GM19238 (cell line): ENCODE measurements around the gene FRMD7.
"Not testable (repeated sequence)": the region's sequence is repeated elsewhere in the genome, so short reads cannot be mapped to it uniquely, and the experiment has no call there.

Experiments used
- DNase-seq: peaks from one replicate; pipeline ENCODE4 v3.0.0; 2011; ENCODE audit warnings: low spot score; ENCODE audit not compliant: insufficient read length

Gene FRMD7

GRCh38 chrX:132127743-132128142 is at the start of gene FRMD7:
FRMD7 (minus strand) TSS chrX:132128020; CDS start chrX:132127844, 176 bp downstream.
- DNase-seq = no peak

GRCh38 chrX:132173647-132174046 is 45.8 kb upstream of the FRMD7 start:
- DNase-seq = no peak

- no peak for DNase-seq
Measured at GRCh38 chrX:132171881-132172280, 44.1 kb upstream of the FRMD7 start.

- no peak for DNase-seq
Measured at GRCh38 chrX:132171478-132171877, 43.7 kb upstream of the FRMD7 start.

DNA sequence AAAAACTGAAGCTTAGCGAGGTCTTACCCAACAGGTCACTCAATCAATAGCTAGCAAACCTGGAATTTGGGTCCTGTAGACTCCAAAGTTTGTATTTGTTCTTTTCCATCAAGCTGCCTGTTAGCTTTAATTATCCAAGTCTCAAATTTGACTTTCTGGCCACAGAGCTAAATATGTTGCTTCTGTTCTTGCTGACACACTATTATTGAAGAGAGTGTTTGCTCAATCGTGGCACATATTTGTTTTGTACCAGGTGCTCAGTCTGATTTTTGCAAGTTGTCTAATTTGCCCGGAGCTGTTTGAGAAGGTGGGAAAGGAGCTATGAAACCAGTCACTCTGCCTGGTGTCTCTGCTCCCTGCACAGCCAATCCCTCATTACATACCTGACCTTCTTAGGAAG is 41.7 kb upstream of the FRMD7 start:
- DNase-seq = no peak

DNA sequence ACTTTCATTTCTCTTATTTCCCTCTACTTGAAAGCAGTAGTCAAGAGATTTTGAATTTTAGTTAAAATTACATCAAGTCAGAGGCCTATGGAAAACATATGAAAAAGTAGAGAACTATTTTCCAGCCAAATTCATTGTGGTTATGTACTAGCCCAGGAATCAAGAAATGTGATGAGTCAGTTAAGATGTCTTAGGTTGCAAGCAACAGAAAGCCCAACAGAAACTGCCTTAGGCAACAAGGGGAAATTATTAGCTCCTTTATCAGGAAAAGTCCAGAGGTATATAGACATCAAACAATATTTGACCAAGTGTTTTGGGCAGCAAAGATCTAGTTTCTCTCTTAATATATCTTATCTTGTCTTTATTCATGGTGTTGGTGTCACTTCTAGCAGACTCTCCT is 37.8 kb upstream of the FRMD7 start:
- DNase-seq = no peak

DNA sequence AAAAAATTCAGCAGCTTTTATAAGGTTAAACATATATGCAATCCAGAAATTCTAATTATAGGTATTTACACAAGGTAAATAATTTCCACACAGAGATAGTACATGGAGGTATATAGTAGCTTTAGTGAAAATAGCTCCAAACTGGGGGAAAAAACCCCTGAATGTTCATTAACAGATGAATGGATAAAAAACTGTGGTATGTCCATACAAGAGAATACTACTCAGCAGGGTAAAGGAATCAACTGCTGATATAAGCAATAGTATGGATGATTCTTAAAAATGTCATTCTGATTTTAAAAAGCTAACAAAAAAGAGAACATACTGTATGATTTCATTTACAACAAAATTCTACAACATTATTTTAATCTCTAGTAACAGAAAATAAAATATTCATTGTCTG is 37.2 kb upstream of the FRMD7 start:
- no peak for DNase-seq

- not testable (repeated sequence) for DNase-seq
Measured at GRCh38 chrX:132163094-132163493, 35.3 kb upstream of the FRMD7 start.

DNA sequence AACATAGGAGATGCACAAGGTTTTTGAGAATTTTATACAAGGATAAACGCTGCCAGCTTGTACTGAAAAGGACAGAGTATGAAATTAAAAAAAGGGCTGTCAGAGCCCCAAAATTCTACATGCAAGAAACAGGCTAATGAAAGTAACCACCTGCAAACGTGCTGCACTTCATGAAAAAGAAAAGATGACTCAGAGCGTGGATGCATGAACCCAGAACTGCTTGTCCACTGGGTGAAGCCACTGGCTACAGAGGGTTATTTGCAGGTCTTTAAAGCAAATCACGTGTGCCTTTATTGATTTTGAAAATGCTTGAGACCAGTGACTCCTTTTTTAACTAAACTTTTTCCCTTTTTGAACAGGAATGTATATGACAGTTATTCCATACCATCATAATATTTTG is 25.3 kb upstream of the FRMD7 start:
- DNase-seq = no peak

- DNase-seq = no peak
Measured at GRCh38 chrX:132146456-132146855, 18.6 kb upstream of the FRMD7 start.

GRCh38 chrX:132144061-132144460 is 16.2 kb upstream of the FRMD7 start:
- DNase-seq = no peak

GRCh38 chrX:132125906-132126305 is 1.9 kb downstream of the FRMD7 start:
- no peak for DNase-seq

GRCh38 chrX:132120913-132121312 is 6.9 kb downstream of the FRMD7 start:
- DNase-seq = no peak

DNA sequence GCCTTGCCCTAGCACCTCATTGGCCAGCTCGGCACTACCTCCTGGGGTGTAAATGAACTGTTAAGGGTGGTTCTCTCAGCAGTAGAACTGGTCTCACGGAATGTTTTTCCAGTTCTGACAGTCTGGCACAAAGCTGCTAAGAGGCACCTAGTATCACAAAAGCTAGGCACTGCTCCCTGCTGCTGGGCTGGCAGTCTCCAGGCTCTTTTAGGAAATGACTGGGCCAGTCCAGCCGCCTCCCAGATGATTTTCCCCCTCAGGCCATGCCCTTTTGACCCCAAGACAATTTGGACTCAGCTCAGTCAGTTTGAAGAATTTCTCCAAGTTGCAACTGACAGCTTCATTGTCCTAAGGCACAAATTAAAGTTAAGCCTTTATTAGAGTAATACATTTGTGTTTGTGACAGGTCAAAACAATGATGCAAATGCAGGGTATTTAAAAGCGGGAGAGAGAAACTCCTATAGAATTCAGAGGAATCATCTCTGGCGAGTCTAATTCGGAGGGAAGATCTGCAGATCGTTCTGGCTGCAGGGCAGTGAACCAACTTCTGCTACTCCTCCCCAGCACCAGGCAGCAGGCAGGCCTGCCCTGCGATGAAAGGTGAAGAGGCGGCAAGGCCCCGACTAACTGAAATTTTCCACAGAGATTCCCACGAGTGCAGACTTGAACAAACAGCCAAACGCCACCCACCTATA is 7.9 kb downstream of the FRMD7 start:
- DNase-seq = no peak

- no peak for DNase-seq
Measured at GRCh38 chrX:132119283-132119682, 8.5 kb downstream of the FRMD7 start.

DNA sequence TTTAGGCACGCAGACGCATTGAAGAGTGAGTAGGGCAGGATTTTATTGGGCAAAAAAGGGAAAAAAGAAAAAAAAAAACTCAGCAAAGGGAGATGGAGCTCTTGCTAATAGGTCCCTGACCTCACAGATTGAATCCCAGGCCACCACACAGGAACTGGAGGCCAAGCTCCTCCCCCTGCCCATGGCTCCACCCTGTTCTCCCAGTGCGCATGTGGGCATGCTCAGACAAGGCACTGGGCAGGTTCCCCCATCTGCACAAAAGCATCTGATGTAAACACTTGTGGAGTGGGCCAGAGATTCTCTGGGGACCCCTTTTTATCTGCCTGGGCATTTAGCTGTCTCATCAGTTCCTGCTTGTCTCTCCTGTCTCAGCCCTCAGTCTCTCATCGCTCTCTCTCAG is 9.5 kb downstream of the FRMD7 start:
- no peak for DNase-seq

DNA sequence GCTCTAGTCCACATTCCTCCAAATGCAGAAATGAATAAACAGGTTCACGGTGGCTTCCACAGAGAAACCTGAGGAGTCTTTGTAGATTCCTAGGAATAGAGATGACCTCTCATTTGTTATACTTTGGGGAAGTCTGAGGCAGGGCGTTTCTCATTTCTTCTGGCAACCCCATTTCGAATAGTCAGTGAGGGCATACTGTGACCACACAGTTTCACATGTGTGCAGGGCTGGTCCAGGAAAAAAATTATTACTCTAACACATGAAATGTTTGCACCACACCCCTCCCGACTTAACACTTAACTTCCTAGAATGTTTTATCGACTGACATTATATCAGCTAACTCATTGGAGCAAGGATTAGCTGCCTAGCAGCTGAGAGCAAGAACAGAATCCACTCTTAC is 12.0 kb downstream of the FRMD7 start:
- DNase-seq = no peak

DNA sequence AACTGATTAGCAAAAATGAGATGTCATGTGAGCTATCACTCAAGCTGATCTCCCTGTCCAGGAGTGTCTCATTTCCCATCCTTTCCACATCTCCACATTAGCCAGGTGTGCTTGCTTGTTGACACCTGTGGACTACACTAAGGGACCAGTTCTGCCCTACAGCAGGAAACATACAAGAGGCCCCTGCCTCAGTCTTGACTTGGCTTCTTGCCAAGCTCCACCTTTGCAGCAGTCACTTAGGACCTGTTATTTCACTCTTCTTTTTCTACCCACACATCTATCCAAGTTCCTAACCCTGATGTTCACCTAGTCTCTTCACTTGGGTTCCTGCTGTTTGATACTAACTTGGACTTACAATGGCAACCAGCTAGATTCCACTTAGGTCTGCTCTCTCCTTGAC is 13.2 kb downstream of the FRMD7 start:
- no peak for DNase-seq

- no peak for DNase-seq
Measured at GRCh38 chrX:132107291-132107690, 20.5 kb downstream of the FRMD7 start.

DNA sequence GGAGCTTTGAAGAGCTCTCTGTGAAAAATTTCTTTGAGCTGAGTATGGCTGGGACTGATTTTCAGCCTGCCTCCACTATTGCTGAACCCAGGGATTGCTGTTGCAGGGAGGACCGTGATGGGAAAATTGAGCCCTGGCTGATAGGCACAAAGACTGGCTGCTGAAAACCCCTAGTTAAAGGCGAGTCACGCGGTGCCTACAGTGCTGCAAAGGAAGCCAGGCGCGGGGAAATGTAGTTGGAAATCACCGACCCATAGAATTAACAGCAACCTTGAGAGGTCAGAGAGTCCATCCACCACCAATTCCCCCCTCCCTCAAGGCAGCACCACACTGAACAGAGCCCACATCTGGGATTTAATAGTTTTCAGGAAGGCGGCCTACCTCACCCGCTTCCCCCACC is 26.0 kb downstream of the FRMD7 start:
- DNase-seq = no peak

DNA sequence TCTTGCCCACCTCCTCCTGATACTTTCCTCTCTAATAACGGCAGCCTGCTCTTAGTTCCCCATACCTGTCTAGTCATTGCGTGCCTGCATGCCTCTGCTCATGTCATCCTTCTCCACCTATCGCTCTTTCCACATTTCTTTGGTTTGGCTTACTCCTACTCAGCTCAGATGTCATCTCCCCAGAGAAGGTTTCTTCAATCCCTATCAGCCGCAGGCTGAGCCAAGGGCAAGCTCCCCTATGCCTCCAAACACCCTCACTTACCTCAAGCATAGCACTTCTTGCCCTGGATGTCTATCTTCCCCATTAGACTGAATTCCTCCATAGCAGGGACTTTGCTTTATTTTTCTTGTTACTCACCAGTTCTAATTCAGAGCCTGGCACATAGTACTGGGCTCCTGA is 26.6 kb downstream of the FRMD7 start:
- no peak for DNase-seq

- DNase-seq = not testable (repeated sequence)
Measured at GRCh38 chrX:132098704-132099103, 29.1 kb downstream of the FRMD7 start.

- no peak for DNase-seq
Measured at GRCh38 chrX:132094164-132094563, 33.7 kb downstream of the FRMD7 start.
